GM15510 (cell line): ENCODE measurements around the gene DAB2IP.

Source experiments
- POLR2A ChIP-seq: IDR thresholded peaks from 3 replicates; pipeline ENCODE4 v1.6.1; 2011; ENCODE audit warnings: borderline replicate concordance; ENCODE audit not compliant: insufficient read length; ENCODE audit errors: extremely low read depth

The DAB2IP gene

DNA sequence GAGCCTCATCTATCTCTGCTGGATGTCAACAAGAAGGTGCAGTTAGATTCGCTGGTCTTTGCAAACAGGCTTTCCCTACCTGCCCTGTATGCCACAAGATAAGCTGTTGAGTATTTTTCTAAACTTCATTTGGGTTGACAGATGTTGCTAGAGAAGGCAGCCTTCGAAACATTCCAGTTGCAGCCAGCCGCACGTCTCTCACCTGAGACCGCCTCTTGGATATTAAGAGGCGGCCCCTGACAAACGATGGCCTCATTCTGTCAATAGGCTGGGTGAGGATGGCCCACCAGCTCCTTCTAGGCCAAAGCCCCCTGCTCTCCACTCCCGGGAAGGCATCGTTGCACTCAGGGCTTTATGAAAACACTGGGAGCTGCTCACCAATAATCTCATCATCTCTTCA, 181.6 kb downstream of the DAB2IP start:
- TF ChIP-seq POLR2A: no peak
